Measurements from ENCODE around the gene SH3D19.

The SH3D19 gene

GRCh38 chr4:151199319-151200190, 125.8 kb downstream of the SH3D19 start:
- TF ChIP-seq CTCF (conservative IDR thresholded peaks at IDR 0.05): no peak
- no peak overlapping the region for H3K27ac ChIP-seq

GRCh38 chr4:151198748-151199147, 126.7 kb downstream of the SH3D19 start:
- no peak for TF ChIP-seq CTCF (conservative IDR thresholded peaks at IDR 0.05)
- H3K27ac ChIP-seq: no peak overlapping the region

GRCh38 chr4:151197247-151197646, 128.2 kb downstream of the SH3D19 start:
- TF ChIP-seq CTCF (conservative IDR thresholded peaks at IDR 0.05): no peak
- no peak overlapping the region for H3K27ac ChIP-seq

GRCh38 chr4:151195801-151196200, 129.6 kb downstream of the SH3D19 start:
- H3K27ac ChIP-seq: no peak overlapping the region
- no peak for TF ChIP-seq CTCF (conservative IDR thresholded peaks at IDR 0.05)

GRCh38 chr4:151193414-151193813, 132.0 kb downstream of the SH3D19 start:
- H3K27ac ChIP-seq: no peak overlapping the region
- TF ChIP-seq CTCF (conservative IDR thresholded peaks at IDR 0.05): no peak

- H3K27ac ChIP-seq: no peak overlapping the region
These were observed 132.7 kb downstream of the SH3D19 start for GRCh38 chr4:151192556-151193235.

More at GRCh38 chr4:151192556-151193235, 132.7 kb downstream of the SH3D19 start:
- TF ChIP-seq CTCF (conservative IDR thresholded peaks at IDR 0.05): no peak
